Measurements from ENCODE around the gene GAD2.

The GAD2 gene

DNA sequence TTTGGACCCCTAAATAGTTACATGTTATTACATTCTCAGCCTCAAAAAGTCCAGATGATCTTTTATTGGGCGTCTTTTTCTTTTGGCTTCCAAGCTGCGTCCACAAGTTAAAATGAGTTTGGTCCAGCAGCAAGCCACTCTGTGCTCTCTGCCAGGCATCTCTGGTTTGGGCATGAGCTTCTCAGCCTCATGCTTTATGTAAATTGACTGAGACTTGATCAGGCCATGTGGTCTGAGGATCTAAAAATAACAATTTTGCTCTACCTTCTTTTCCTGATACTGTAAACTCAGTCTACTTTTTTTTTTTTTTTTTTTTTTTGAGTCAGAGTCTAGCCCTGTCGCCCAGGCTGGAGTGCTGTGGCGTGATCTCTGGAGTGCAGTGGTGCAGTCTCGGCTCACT is 15.6 kb downstream of the GAD2 start (continued):
- TF ChIP-seq ZNF792 (tag by site-specific recombination; IDR thresholded peaks at IDR 0.05), result no peak
- TF ChIP-seq RBAK (tag by site-specific recombination; IDR thresholded peaks at IDR 0.05), result no peak

GRCh38 chr10:26235761-26236160 is 19.2 kb downstream of the GAD2 start:
- Histone ChIP-seq H3K36me3 (ENCODE audit: control insufficient read depth in 2 of 2, insufficient read depth in 1 of 2, low read length in 2 of 2) (no peaks in the 10 kb centered on the region), H3K27ac (ENCODE audit: extremely low read depth, low read depth, low read length) (no peak overlapping the region), H3K9me3 (ENCODE audit: control insufficient read depth, insufficient read depth, low read depth, low read length) (no peaks in the 10 kb centered on the region), H3K4me1 (ENCODE audit: control insufficient read depth, insufficient read depth, low read length) (no peaks in the 10 kb centered on the region), H3K4me3 (ENCODE audit: low read depth, low read length) (no peak overlapping the region)
- POLR2A ChIA-PET, result no interaction called here
- TF ChIP-seq SALL2 (tag by site-specific recombination; IDR thresholded peaks at IDR 0.05; ENCODE audit: borderline replicate concordance) (no peak), SP3 (tag by site-specific recombination; IDR thresholded peaks at IDR 0.05) (no peak), ZNF560 (tag by site-specific recombination; IDR thresholded peaks at IDR 0.05; ENCODE audit: borderline replicate concordance) (no peak), ZNF837 (tag by site-specific recombination; IDR thresholded peaks at IDR 0.05) (no peak), PRDM10 (tag by site-specific recombination; IDR thresholded peaks at IDR 0.05) (no peak), ZNF677 (tag by site-specific recombination; IDR thresholded peaks at IDR 0.05) (no peak), ZNF501 (tag by site-specific recombination; IDR thresholded peaks at IDR 0.05) (no peak), ZBTB20 (tag by site-specific recombination; IDR thresholded peaks at IDR 0.05) (no peak), SCRT2 (tag by site-specific recombination; IDR thresholded peaks at IDR 0.05) (no peak), ZNF404 (tag by site-specific recombination; IDR thresholded peaks at IDR 0.05) (no peak), ZNF266 (tag by site-specific recombination; IDR thresholded peaks at IDR 0.05; ENCODE audit: low read depth) (no peak), ZNF596 (tag by site-specific recombination; IDR thresholded peaks at IDR 0.05) (no peak), AEBP2 (tag by site-specific recombination; IDR thresholded peaks at IDR 0.05; ENCODE audit: borderline replicate concordance) (no peak), ZIC2 (tag by site-specific recombination; IDR thresholded peaks at IDR 0.05) (no peak), ZFP69B (tag by site-specific recombination; IDR thresholded peaks at IDR 0.05) (no peak)
- TF ChIP-seq, protein P1, sequence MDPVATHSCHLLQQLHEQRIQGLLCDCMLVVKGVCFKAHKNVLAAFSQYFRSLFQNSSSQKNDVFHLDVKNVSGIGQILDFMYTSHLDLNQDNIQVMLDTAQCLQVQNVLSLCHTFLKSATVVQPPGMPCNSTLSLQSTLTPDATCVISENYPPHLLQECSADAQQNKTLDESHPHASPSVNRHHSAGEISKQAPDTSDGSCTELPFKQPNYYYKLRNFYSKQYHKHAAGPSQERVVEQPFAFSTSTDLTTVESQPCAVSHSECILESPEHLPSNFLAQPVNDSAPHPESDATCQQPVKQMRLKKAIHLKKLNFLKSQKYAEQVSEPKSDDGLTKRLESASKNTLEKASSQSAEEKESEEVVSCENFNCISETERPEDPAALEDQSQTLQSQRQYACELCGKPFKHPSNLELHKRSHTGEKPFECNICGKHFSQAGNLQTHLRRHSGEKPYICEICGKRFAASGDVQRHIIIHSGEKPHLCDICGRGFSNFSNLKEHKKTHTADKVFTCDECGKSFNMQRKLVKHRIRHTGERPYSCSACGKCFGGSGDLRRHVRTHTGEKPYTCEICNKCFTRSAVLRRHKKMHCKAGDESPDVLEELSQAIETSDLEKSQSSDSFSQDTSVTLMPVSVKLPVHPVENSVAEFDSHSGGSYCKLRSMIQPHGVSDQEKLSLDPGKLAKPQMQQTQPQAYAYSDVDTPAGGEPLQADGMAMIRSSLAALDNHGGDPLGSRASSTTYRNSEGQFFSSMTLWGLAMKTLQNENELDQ (tag by site-specific recombination; IDR thresholded peaks at IDR 0.05; ENCODE audit: low read depth), result no peak
- TF ChIP-seq, protein P2, sequence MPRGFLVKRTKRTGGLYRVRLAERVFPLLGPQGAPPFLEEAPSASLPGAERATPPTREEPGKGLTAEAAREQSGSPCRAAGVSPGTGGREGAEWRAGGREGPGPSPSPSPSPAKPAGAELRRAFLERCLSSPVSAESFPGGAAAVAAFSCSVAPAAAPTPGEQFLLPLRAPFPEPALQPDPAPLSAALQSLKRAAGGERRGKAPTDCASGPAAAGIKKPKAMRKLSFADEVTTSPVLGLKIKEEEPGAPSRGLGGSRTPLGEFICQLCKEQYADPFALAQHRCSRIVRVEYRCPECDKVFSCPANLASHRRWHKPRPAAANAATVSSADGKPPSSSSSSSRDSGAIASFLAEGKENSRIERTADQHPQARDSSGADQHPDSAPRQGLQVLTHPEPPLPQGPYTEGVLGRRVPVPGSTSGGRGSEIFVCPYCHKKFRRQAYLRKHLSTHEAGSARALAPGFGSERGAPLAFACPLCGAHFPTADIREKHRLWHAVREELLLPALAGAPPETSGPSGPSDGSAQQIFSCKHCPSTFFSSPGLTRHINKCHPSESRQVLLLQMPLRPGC (tag by site-specific recombination; IDR thresholded peaks at IDR 0.05), result no peak
- TF ChIP-seq, protein P3, sequence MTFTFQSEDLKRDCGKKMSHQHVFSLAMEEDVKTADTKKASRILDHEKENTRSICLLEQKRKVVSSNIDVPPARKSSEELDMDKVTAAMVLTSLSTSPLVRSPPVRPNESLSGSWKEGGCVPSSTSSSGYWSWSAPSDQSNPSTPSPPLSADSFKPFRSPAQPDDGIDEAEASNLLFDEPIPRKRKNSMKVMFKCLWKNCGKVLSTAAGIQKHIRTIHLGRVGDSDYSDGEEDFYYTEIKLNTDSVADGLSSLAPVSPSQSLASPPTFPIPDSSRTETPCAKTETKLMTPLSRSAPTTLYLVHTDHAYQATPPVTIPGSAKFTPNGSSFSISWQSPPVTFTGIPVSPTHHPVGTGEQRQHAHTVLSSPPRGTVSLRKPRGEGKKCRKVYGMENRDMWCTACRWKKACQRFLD (tag by site-specific recombination; IDR thresholded peaks at IDR 0.05), result no peak
- CTCF ChIA-PET, result interaction anchor here (1.0 kb wide), 1 partner anchor 478 kb away, joined by 3 read pairs; no protein-coding TSS in a partner anchor

Data from HEK293 (cell line).